Fibroblast of lung (primary cell): ENCODE measurements around the gene TNS3. TPM values are rescaled to one million over a fixed set of nuclear protein-coding genes. Genes with fewer than 3 reads are reported as not detected.

Experiments
- DNase-seq, 2 donors: peaks; one replicate each; pipeline versions ENCODE4 v3.0.0 to v3.0.0-alpha.2; 2010; ENCODE audit warnings: low read depth in 2 of 2
- H2AFZ ChIP-seq: 2 replicates; pipeline ENCODE4 v1.5.1; 2012; ENCODE audit warnings: low read length, control low read depth, inconsistent platforms
- H3K27ac ChIP-seq: 2 replicates; pipeline ENCODE4 v1.5.1; 2011; ENCODE audit warnings: low read length, control low read depth; ENCODE audit not compliant: insufficient read depth
- H3K27me3 ChIP-seq: 2 replicates; pipeline ENCODE4 v1.5.1; 2011; ENCODE audit warnings: mild to moderate bottlenecking, low read length; ENCODE audit not compliant: control insufficient read depth, insufficient read depth
- H3K36me3 ChIP-seq: 2 replicates; pipeline ENCODE4 v1.5.1; 2011; ENCODE audit warnings: low read length; ENCODE audit not compliant: control insufficient read depth, insufficient read depth
- H3K4me1 ChIP-seq: 2 replicates; pipeline ENCODE4 v1.5.1; 2011; ENCODE audit warnings: low read length; ENCODE audit not compliant: control insufficient read depth, insufficient read depth; ENCODE audit errors: extremely low read depth
- H3K4me2 ChIP-seq: 2 replicates; pipeline ENCODE4 v1.5.1; 2011; ENCODE audit warnings: low read length, control low read depth; ENCODE audit not compliant: insufficient read depth; ENCODE audit errors: extremely low read depth
- H3K4me3 ChIP-seq, 4 experiments: fragments of 200-600 bp in 1 of 4; sonication (generic) in 1 of 4; replicated peaks in 1 of 4; 2 replicates each; pipeline ENCODE4 v1.5.1; 2011 to 2016; ENCODE audit warnings: low read length in 4 of 4, low read depth in 3 of 4, mild to moderate bottlenecking in 3 of 4, control low read depth in 2 of 4, inconsistent platforms in 1 of 4, mixed read lengths in 1 of 4; ENCODE audit not compliant: insufficient read depth in 1 of 4; ENCODE audit errors: control extremely low read depth in 1 of 4
- H3K79me2 ChIP-seq: 2 replicates; pipeline ENCODE4 v1.5.1; 2012; ENCODE audit warnings: mild to moderate bottlenecking, low read length, inconsistent platforms; ENCODE audit not compliant: control insufficient read depth, insufficient read depth
- H3K9ac ChIP-seq: 2 replicates; pipeline ENCODE4 v1.5.1; 2011; ENCODE audit warnings: mild to moderate bottlenecking, low read length, control low read depth; ENCODE audit not compliant: insufficient read depth
- H3K9me3 ChIP-seq: 2 replicates; pipeline ENCODE4 v1.5.1; 2012; ENCODE audit warnings: low read depth, low read length; ENCODE audit not compliant: control insufficient read depth, insufficient read depth
- H4K20me1 ChIP-seq: 2 replicates; pipeline ENCODE4 v1.5.1; 2011; ENCODE audit warnings: low read length; ENCODE audit not compliant: control insufficient read depth, insufficient read depth; ENCODE audit errors: extremely low read depth
- EZH2 ChIP-seq: IDR thresholded peaks from 2 replicates; pipeline ENCODE4 v1.5.1; 2012; ENCODE audit warnings: low read length, control low read depth, mild to moderate bottlenecking; ENCODE audit errors: missing control alignments
- polyA plus RNA-seq, 2 donors: library from polyadenylated mRNA; depleted of rRNA in 1 of 2; stranded (reverse) in 1 of 2; unstranded in 1 of 2; fragments of >200 nt; gene quantifications; 2 replicates each; pipeline ENCODE4 v1.2.1, GENCODE V29; 2011 to 2012; ENCODE audit warnings: missing spikeins in 1 of 2
- total RNA-seq: library from RNA; depleted of rRNA; stranded (reverse); fragments of >200 nt; gene quantifications from 2 replicates; pipeline ENCODE4 v1.2.1, GENCODE V29; 2014
- TF ChIP-seq, protein P1 (sequence below), 2 donors: IDR thresholded peaks in 1 of 2; conservative IDR thresholded peaks in 1 of 2; 1 replicate in 1 of 2; 2 replicates in 1 of 2; pipeline ENCODE4 v1.5.1; 2011 to 2012; ENCODE audit warnings: low read length in 2 of 2, control low read depth in 1 of 2, inconsistent platforms in 1 of 2, low read depth in 1 of 2, mild to moderate bottlenecking in 1 of 2

TNS3 gene
- total and polyA plus RNA-seq, 2 donors (not counting 1 experiment from before 2014, with no cell fraction given), result 74.4 to 88.8 TPM

GRCh38 chr7:47285860-47286491, 295.9 kb downstream of the TNS3 start:
- peak in 1 of 2 donors; percentile 61 for DNase-seq
- Histone ChIP-seq H2AFZ (no peak overlapping the region), H3K27me3 (no peaks in the 10 kb centered on the region), H3K79me2 (no peaks in the 10 kb centered on the region), H3K9ac (no peak overlapping the region), H3K36me3 (peaks cover 32% of the 10 kb centered on the region), H3K27ac (peak overlapping the region; percentile 29), H4K20me1 (no peaks in the 10 kb centered on the region), H3K4me2 (no peak overlapping the region), H3K4me3 (no peak overlapping the region), H3K9me3 (no peaks in the 10 kb centered on the region), H3K4me1 (peaks cover under 1% of the 10 kb centered on the region)
- TF ChIP-seq EZH2, result no peak
- TF ChIP-seq, protein P1, sequence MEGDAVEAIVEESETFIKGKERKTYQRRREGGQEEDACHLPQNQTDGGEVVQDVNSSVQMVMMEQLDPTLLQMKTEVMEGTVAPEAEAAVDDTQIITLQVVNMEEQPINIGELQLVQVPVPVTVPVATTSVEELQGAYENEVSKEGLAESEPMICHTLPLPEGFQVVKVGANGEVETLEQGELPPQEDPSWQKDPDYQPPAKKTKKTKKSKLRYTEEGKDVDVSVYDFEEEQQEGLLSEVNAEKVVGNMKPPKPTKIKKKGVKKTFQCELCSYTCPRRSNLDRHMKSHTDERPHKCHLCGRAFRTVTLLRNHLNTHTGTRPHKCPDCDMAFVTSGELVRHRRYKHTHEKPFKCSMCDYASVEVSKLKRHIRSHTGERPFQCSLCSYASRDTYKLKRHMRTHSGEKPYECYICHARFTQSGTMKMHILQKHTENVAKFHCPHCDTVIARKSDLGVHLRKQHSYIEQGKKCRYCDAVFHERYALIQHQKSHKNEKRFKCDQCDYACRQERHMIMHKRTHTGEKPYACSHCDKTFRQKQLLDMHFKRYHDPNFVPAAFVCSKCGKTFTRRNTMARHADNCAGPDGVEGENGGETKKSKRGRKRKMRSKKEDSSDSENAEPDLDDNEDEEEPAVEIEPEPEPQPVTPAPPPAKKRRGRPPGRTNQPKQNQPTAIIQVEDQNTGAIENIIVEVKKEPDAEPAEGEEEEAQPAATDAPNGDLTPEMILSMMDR (conservative IDR thresholded peaks at IDR 0.05 in 1 of 2, IDR thresholded peaks at IDR 0.05 in 1 of 2; ENCODE audit: low read depth in 1 of 2, low read length in 2 of 2), result peak in 1 of 2 donors; percentile 27

GRCh38 chr7:47284691-47285635, 296.9 kb downstream of the TNS3 start:
- Histone ChIP-seq H3K27me3 (no peaks in the 10 kb centered on the region), H3K36me3 (peaks cover 34% of the 10 kb centered on the region), H3K4me3 (no peak overlapping the region), H2AFZ (no peak overlapping the region), H4K20me1 (no peaks in the 10 kb centered on the region), H3K9me3 (no peaks in the 10 kb centered on the region), H3K27ac (peak overlapping the region; percentile 29), H3K79me2 (no peaks in the 10 kb centered on the region), H3K4me2 (no peak overlapping the region), H3K9ac (no peak overlapping the region), H3K4me1 (no peaks in the 10 kb centered on the region)
- DNase-seq, result no peak
- TF ChIP-seq, protein P1 (conservative IDR thresholded peaks at IDR 0.05 in 1 of 2, IDR thresholded peaks at IDR 0.05 in 1 of 2; ENCODE audit: low read depth in 1 of 2, low read length in 2 of 2), result no peak
- TF ChIP-seq EZH2, result no peak

DNA sequence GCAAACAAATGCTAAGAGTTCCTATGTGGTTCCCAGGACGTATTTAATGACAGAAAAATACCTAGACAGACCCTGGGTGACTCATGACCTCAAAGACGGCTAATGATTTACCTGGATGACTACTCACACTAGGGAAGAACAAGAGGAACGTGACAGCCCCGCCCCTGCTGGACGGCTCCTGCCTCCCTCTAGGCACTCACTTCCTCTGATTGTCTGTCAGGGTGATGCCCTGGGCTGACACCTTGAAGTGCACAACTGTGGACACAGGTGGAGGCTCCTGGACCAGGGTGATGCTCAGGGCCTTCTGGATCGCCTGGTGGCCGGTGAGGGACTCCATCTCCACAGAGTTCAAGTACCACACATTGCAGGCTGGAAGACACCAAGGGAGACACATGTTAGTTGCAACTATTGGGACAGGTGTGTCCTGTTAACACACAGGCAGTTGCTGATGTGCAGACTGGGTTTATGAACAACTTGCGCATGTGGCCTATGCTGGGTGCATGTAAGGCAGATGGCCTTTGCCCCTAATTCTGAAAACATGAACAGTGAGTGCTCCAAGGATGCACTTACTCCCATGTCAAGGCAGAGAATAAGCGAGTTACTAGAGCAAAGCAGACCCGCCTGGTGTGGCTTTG, 298.3 kb downstream of the TNS3 start:
- TF ChIP-seq, protein P1 (conservative IDR thresholded peaks at IDR 0.05 in 1 of 2, IDR thresholded peaks at IDR 0.05 in 1 of 2; ENCODE audit: low read depth in 1 of 2, low read length in 2 of 2), result no peak
- TF ChIP-seq EZH2, result no peak
- peaks cover 34% of the 10 kb centered on the region for H3K36me3 ChIP-seq
- DNase-seq, result no peak
- H3K4me2 ChIP-seq, result no peak overlapping the region
- no peak overlapping the region for H2AFZ ChIP-seq
- no peak overlapping the region for H3K9ac ChIP-seq
- no peaks in the 10 kb centered on the region for H3K9me3 ChIP-seq
- no peak overlapping the region for H3K27ac ChIP-seq
- H3K4me1 ChIP-seq, result no peaks in the 10 kb centered on the region
- H3K27me3 ChIP-seq, result no peaks in the 10 kb centered on the region
- no peak overlapping the region for H3K4me3 ChIP-seq
- no peaks in the 10 kb centered on the region for H4K20me1 ChIP-seq
- no peaks in the 10 kb centered on the region for H3K79me2 ChIP-seq
